Stomach (tissue), 9 donors: ENCODE results near the gene CCDC86. TPM values are rescaled to one million over a fixed set of nuclear protein-coding genes. Genes with fewer than 3 reads are reported as not detected.
A peak's percentile ranks its signal among the peaks of the same experiment; 100 is the strongest.

Experiments used
- DNase-seq, 2 donors: peaks; one replicate each; pipeline versions ENCODE4 v3.0.0 to v3.0.0-alpha.2; 2013 to 2019
- H3K27ac ChIP-seq, 5 donors: fragments of 200-600 bp in 4 of 5; sonication (generic) in 4 of 5; one replicate each; pipeline ENCODE4 v1.5.1; 2013 to 2019; ENCODE audit warnings: mild to moderate bottlenecking in 1 of 5, moderate library complexity in 1 of 5
- H3K27me3 ChIP-seq, 3 donors: fragments of 200-600 bp; sonication (generic); one replicate each; pipeline ENCODE4 v1.5.1; 2017 to 2019; ENCODE audit warnings: mixed run types in 1 of 3
- H3K36me3 ChIP-seq, 4 donors: fragments of 200-600 bp; sonication (generic); 1 replicate in 3 of 4; 2 replicates in 1 of 4; pipeline ENCODE4 v1.5.1; 2016 to 2019
- H3K4me1 ChIP-seq, 4 donors: fragments of 200-600 bp; sonication (generic); one replicate each; pipeline ENCODE4 v1.5.1; 2016 to 2019
- H3K4me3 ChIP-seq, 4 donors: fragments of 200-600 bp; sonication (generic) in 3 of 4; one replicate each; pipeline ENCODE4 v1.5.1; 2016 to 2019; ENCODE audit warnings: mild to moderate bottlenecking in 1 of 4
- H3K9me3 ChIP-seq, 4 donors: fragments of 200-600 bp; sonication (generic); one replicate each; pipeline ENCODE4 v1.5.1; 2016 to 2019
- CTCF ChIP-seq, 7 experiments: fragments of 450-650 bp in 4 of 7; fragments of 200-600 bp in 3 of 7; sonication (generic) in 3 of 7; IDR thresholded peaks; one replicate each; pipeline ENCODE4 v1.5.1; 2016 to 2019; ENCODE audit warnings: antibody characterized with exemption in 7 of 7, control low read depth in 2 of 7, mild to moderate bottlenecking in 1 of 7
- EP300 ChIP-seq: sonication (generic); formaldehyde crosslinking; IDR thresholded peaks from one replicate; pipeline ENCODE4 v1.6.1; 2017; ENCODE audit warnings: antibody characterized with exemption
- POLR2A ChIP-seq, 4 donors: fragments of 450-650 bp; IDR thresholded peaks; one replicate each; pipeline ENCODE4 v1.6.1; 2016; ENCODE audit warnings: antibody characterized with exemption in 4 of 4, control low read depth in 2 of 4, mild to moderate bottlenecking in 1 of 4, moderate library complexity in 1 of 4
- POLR2AphosphoS5 ChIP-seq, 3 donors: sonication (generic); formaldehyde crosslinking; IDR thresholded peaks; one replicate each; pipeline ENCODE4 v1.6.1; 2016; ENCODE audit warnings: antibody characterized with exemption in 3 of 3
- WGBS, 5 donors: extraction: QIAGEN DNeasy Blood & Tissue Kit in 3 of 5; methylation state at CpG; one replicate each; pipeline versions ENCODE4 v1.1.5 to v1.1.7; 2013 to 2018; 5-methylcytosine and 5-hydroxymethylcytosine counted together
- intact Hi-C: fragments of 100-400 bp; cut with DNase I; formaldehyde crosslinking; loops from one replicate; pipeline ENCODE4 v1.15.1; 2023; ENCODE audit warnings: low total_unique reads
- polyA plus RNA-seq, 3 donors: library from polyadenylated mRNA; stranded (reverse); fragments of 200-250 nt; gene quantifications; one replicate each; pipeline ENCODE4 v1.2.3, GENCODE V29; 2013
- total RNA-seq, 5 donors: library from RNA; depleted of rRNA; stranded (reverse); fragments of >200 nt; gene quantifications; one replicate each; pipeline versions ENCODE4 v1.1.0 to v1.2.3, GENCODE V29; 2014 to 2016
- donor health status: healthy with polysubstance abuse.
- donor health status: Bipolar disorder and iron deficiency.
- donor health status: healthy.

The CCDC86 gene
- total and polyA plus RNA-seq, 8 donors: 7.0 to 37.9 (median 16.2) TPM

- intact Hi-C loops: loop anchor here (5.0 kb wide), 1 partner anchor 63 kb away; no protein-coding TSS in a partner anchor
- WGBS, 5 donors: 86 to 94% (median 90%) methylated on average over 5 of the region's 5 CpGs
- Histone ChIP-seq H3K4me3 (no peak overlapping the region), H3K9me3 (no peaks in the 10 kb centered on the region), H3K27me3 (no peaks in the 10 kb centered on the region), H3K27ac (no peak overlapping the region), H3K36me3 (peaks cover 71 to 99% (median 97%) of the 10 kb centered on the region in 4 donors), H3K4me1 (peaks cover 0 to 17% (median 4%) of the 10 kb centered on the region in 4 donors)
- DNase-seq: no peak
- TF ChIP-seq POLR2A (IDR thresholded peaks at IDR 0.05): no peak
- no peak for TF ChIP-seq POLR2AphosphoS5 (IDR thresholded peaks at IDR 0.05)
- TF ChIP-seq EP300: no peak
- no peak for TF ChIP-seq CTCF (IDR thresholded peaks at IDR 0.05)
These were observed 53.8 kb downstream of the CCDC86 start for GRCh38 chr11:60895687-60896086.

- intact Hi-C loops: loop anchor here (5.0 kb wide), 1 partner anchor 65 kb away; no protein-coding TSS in a partner anchor
- TF ChIP-seq POLR2AphosphoS5 (IDR thresholded peaks at IDR 0.05): no peak
These were observed 55.6 kb downstream of the CCDC86 start for GRCh38 chr11:60897496-60897895.

GRCh38 chr11:60899046-60899936 lies 57.4 kb downstream of the CCDC86 start:
- Histone ChIP-seq H3K9me3 (no peaks in the 10 kb centered on the region), H3K27me3 (no peaks in the 10 kb centered on the region), H3K27ac (peak overlapping the region in 1 of 5 donors; percentile 17), H3K4me1 (peaks cover 5 to 16% (median 9%) of the 10 kb centered on the region in 4 donors), H3K4me3 (no peak overlapping the region), H3K36me3 (peaks cover 92 to 95% (median 93%) of the 10 kb centered on the region in 4 donors)
- peak in 5 of 7 experiments; percentile 85 to 95 (median 93) for TF ChIP-seq CTCF (IDR thresholded peaks at IDR 0.05)
- peak in 1 of 3 donors; percentile 14 for TF ChIP-seq POLR2AphosphoS5 (IDR thresholded peaks at IDR 0.05)
- TF ChIP-seq POLR2A (IDR thresholded peaks at IDR 0.05): no peak
- WGBS, 5 donors: 58 to 62% (median 60%) methylated on average over 12 of the region's 12 CpGs
- intact Hi-C loops: loop anchor here (5.0 kb wide), 1 partner anchor 67 kb away; no protein-coding TSS in a partner anchor
- DNase-seq: peak; percentile 39 to 85

More at GRCh38 chr11:60897496-60897895, 55.6 kb downstream of the CCDC86 start:
- no peak overlapping the region for H3K4me3 ChIP-seq
- H3K36me3 ChIP-seq: peaks cover 89 to 100% (median 97%) of the 10 kb centered on the region in 4 donors
- no peaks in the 10 kb centered on the region for H3K9me3 ChIP-seq
- H3K27ac ChIP-seq: no peak overlapping the region
- H3K27me3 ChIP-seq: no peaks in the 10 kb centered on the region
- DNase-seq: no peak
- WGBS, 5 donors: 93 to 97% (median 95%) methylated on average over 4 of the region's 4 CpGs
- peaks cover 0 to 5% (median 0%) of the 10 kb centered on the region in 4 donors for H3K4me1 ChIP-seq

GRCh38 chr11:60899977-60900376 lies 58.1 kb downstream of the CCDC86 start:
- intact Hi-C loops: loop anchor here (5.0 kb wide), 1 partner anchor 68 kb away; no protein-coding TSS in a partner anchor
- no peak for TF ChIP-seq EP300
- no peak for TF ChIP-seq POLR2AphosphoS5 (IDR thresholded peaks at IDR 0.05)
- no peak for TF ChIP-seq CTCF (IDR thresholded peaks at IDR 0.05)
- TF ChIP-seq POLR2A (IDR thresholded peaks at IDR 0.05): no peak
- no peak for DNase-seq
- Histone ChIP-seq H3K27me3 (no peaks in the 10 kb centered on the region), H3K36me3 (peaks cover 85 to 89% (median 86%) of the 10 kb centered on the region in 4 donors), H3K4me1 (peaks cover 12 to 23% (median 16%) of the 10 kb centered on the region in 4 donors), H3K27ac (no peak overlapping the region), H3K9me3 (no peaks in the 10 kb centered on the region), H3K4me3 (no peak overlapping the region)
- 64 to 75% (median 73%) methylated on average over 4 of the region's 4 CpGs for WGBS, 5 donors

Other genes with a start within 250 kb of the CCDC86 start
- gene MS4A8, start 142.5 kb upstream of the CCDC86 start, total RNA-seq: 1 to 10 TPM in 4 of 5 donors, not detected in 1; 2.6 to 8.9 (median 7.5) TPM
- gene MS4A8, start 142.5 kb upstream of the CCDC86 start, polyA plus RNA-seq: 1 to 10 TPM; 2.3 to 5.7 (median 3.7) TPM
- gene MS4A18, start 117.4 kb upstream of the CCDC86 start, total RNA-seq: not detected
- under 1 TPM in 1 of 3 donors, not detected in 2; 0.19 TPM for gene MS4A18, start 117.4 kb upstream of the CCDC86 start, polyA plus RNA-seq
- not detected for gene MS4A15, start 85.2 kb upstream of the CCDC86 start, total RNA-seq
- gene MS4A15, start 85.2 kb upstream of the CCDC86 start, polyA plus RNA-seq: not detected
- gene MS4A10, start 56.8 kb upstream of the CCDC86 start, total RNA-seq: under 1 TPM in 1 of 5 donors, not detected in 4; 0.18 TPM
- not detected for gene MS4A10, start 56.8 kb upstream of the CCDC86 start, polyA plus RNA-seq
- 10 to 100 TPM in 3 of 5 donors, not detected in 2; 11.9 to 67.8 (median 27.7) TPM for gene PTGDR2, start 13.8 kb downstream of the CCDC86 start, total RNA-seq
- 10 to 100 TPM in 1 of 3 donors, 1 to 10 TPM in 2; 2.1 to 12.7 (median 8.2) TPM for gene PTGDR2, start 13.8 kb downstream of the CCDC86 start, polyA plus RNA-seq
- under 1 TPM in 1 of 5 donors, not detected in 4; 0.72 TPM for gene ZP1, start 25.4 kb downstream of the CCDC86 start, total RNA-seq
- 1 to 10 TPM in 2 of 3 donors, under 1 TPM in 1; 0.43 to 8.6 (median 4.1) TPM for gene ZP1, start 25.4 kb downstream of the CCDC86 start, polyA plus RNA-seq
- 10 to 100 TPM in 4 of 5 donors, 1 to 10 TPM in 1; 3.5 to 71.9 (median 41.9) TPM for gene PRPF19, start 64.5 kb downstream of the CCDC86 start, total RNA-seq
- gene PRPF19, start 64.5 kb downstream of the CCDC86 start, polyA plus RNA-seq: 10 to 100 TPM; 54.7 to 86.1 (median 67.2) TPM
- 10 to 100 TPM; 27.4 to 97.0 (median 80.8) TPM for gene TMEM109, start 72.0 kb downstream of the CCDC86 start, total RNA-seq
- 100 to 1,000 TPM in 1 of 3 donors, 10 to 100 TPM in 2; 31.2 to 122 (median 50.1) TPM for gene TMEM109, start 72.0 kb downstream of the CCDC86 start, polyA plus RNA-seq
- gene TMEM132A, start 82.3 kb downstream of the CCDC86 start, total RNA-seq: 100 to 1,000 TPM in 1 of 5 donors, 10 to 100 TPM in 3, 1 to 10 TPM in 1; 8.4 to 142 (median 29.2) TPM
- gene TMEM132A, start 82.3 kb downstream of the CCDC86 start, polyA plus RNA-seq: 10 to 100 TPM in 2 of 3 donors, 1 to 10 TPM in 1; 8.4 to 62.9 (median 25.2) TPM
- 10 to 100 TPM in 3 of 5 donors, 1 to 10 TPM in 2; 7.9 to 29.5 (median 13.4) TPM for gene SLC15A3, start 110.1 kb downstream of the CCDC86 start, total RNA-seq
- gene SLC15A3, start 110.1 kb downstream of the CCDC86 start, polyA plus RNA-seq: 10 to 100 TPM; 25.8 to 33.6 (median 32.2) TPM
- 1 to 10 TPM in 3 of 5 donors, not detected in 2; 1.6 to 2.8 (median 2.3) TPM for gene CD6, start 129.6 kb downstream of the CCDC86 start, total RNA-seq
- 1 to 10 TPM; 1.1 to 1.2 (median 1.1) TPM for gene CD6, start 129.6 kb downstream of the CCDC86 start, polyA plus RNA-seq